ENCODE measurements around the gene OLFML2B.

OLFML2B gene

DNA sequence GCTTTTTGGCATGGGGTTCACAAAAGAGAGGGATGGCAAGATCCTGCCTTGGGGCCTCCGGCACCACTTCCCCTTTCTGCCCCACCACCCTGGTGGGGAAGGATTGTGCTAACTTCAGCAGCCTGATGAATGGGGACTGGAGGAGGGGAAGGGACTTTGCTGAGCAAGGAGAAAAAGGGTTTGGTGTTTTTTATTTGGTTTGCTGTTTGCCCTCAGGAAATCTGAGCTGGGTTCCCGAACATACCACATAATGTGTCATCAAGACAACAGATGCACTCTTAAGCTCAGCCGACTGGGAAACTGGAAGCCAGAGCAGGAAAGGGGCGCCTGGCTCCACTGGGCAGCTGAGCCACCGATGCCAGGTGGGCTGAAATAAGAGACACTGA is 19.8 kb downstream of the OLFML2B start:
- DNase-seq, result no peak

DNA sequence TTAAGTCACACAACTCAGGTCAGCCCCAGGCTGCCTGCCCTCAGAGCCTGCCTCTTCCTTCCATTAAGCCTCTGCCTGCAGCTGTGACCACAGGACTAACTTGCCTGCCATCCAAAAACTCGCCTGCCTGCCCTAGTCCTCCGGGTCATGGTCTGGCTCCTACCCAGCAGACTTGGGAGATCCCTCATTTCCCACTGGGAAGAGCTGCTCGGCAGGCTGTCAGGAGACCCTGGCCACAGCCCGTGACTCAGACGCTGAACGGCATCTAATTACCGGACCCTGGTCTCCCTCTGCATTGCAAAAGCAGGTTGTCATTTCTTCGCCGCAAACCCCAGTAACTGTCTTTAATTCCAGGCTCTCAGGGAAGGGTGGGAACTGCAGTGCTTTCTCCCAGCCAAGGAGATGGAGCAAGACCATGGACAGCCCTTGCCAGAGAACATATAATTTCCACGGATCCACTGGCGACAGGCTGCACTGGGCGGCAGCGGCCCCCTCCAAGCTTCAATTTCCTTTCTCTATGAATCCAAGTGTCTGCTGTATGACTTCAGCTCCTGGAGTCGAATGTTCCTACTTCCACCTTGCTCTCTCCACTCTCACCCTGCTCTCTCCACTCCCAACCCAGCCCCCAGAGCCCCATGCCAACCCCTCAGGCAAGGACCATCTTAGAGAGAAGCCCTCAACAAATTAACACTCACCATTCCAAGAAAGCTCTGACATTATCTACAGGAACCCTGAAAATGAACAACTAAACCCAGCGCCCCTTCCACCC is 20.4 kb downstream of the OLFML2B start:
- no peak for DNase-seq

DNA sequence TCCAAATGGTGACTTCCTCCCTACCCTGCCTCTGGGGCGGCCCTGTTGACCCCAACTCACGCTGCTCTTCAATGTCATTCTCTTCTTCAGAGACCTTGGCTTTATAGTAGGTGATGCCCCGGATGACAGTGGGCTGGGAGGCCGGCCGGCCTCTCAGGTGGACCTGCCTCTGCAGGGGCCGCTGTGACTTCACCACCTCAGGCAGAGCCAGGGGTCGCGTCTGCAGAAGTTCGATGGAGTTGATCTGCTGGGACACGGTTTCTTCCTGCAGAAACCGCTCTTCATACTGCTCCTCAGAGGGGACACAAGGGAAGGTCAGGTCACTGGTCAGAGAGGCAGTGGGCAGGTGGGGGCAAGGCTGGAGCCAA is 23.6 kb downstream of the OLFML2B start:
- no peak for DNase-seq

DNA sequence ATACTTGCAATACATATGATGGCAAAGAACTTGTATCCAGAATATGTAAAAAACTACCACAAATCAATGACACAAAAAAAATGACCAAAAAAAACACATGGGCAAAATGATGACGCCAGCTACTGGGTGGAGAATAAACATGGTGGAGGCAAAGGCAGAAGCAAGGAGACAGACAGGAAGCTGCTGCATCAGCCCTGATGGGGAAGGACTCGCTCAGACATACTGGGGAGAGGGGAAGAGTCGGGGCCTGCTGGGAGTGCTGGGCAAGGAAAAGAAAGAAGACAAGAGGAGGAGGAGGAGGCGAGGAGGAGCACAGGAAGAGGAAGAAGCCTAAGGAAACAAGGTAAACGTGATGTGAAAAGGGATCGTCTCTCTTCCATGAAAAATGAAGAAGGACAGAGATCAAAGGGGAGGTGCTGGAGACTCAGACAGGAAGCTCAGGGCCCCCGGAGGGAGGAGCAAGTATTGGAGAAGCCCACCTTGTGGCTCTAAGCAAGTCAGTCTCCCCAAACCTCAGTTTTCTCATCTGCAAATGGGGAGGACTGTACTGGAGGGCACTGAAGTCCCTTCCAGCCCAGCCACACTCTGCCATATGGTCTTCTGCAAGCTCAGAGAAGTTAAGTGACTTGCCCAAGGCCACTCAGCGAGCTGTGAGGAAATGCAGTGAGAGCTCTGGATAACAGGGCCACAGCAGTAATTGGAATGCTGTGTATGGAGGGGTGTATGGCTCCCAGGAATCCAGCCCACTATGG is 24.2 kb downstream of the OLFML2B start:
- DNase-seq, result no peak

DNA sequence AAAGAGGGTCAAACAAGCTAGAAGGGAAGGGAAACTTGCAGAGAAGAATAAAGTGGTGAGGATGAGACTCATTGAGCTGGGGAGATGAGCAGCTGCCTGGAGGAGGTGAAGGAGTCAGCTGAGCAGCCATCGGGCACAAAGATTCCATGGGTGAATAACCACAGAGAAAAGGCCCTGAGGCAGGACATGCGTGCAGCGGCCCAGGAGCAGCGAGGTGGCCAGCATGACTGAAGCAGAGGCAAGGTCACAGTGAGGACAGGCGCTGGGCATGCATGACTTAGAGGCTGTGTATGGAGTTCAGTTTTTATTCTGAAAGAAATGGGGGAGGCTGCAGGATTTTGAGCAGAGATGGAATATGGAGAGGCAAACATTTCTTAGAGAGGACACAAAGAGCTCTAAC is 24.9 kb downstream of the OLFML2B start:
- no peak for DNase-seq

DNA sequence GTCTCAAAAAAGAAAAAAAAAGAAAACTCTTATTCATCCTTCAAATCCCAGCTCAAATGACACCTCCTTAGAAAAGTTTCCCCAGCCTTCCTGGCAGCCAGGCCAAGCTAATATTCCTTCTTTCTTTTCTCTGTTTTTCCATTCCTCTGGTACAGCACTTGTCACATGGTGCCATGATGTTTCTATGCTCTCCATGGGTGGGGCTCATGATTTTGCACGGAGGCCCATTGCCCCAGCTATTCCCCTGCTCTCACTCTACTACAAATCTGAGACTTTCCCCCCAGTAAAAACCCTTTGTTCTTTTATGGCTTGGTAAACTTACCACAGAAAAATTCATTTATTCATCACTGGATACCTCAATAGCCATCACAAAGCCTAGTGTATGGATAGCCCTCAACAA is 26.5 kb downstream of the OLFML2B start:
- DNase-seq, result no peak

DNA sequence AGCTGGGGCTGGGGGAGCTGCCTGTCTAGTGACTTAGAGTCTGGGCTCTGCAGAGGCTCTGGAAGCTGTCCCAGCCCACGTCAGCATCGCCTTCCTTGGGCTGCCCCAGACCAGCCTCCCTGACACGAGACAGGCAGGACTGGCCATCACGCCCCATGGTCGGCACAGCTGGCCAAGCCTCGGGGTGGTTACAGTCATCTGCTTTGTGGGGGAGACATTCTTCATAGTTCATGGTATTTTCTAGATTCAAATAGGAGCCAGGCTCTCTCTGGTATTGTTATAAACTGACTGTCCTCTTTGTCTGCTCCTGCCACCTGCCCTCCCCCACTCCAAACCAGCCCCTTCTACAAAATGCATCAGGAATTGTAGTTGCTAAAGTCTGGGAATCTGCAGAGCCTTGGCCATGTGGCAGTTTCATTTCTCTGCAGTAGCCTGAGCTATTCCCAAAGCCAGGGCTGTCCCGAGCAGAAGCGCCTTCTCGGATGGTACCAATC is 29.4 kb downstream of the OLFML2B start:
- DNase-seq, result no peak

DNA sequence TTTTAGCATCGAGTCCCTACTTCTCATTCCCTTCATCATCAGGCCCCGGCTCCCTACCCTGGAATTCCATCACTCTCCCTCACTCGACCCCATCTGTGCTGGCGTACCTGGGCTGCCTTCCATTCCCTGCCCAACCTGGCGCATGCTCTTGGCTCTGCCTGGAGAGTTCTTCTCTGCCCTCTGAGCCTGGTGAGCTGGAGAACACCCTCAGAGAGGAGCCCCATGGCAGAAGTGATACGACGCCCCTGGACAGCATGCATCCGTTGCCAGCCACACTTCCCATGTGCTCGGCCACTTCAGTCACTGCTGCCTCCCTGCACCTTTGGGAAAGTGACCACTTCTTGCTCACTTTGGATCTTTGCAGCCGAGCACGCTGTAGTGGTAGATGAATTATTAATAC is 30.1 kb downstream of the OLFML2B start:
- DNase-seq, result no peak

DNA sequence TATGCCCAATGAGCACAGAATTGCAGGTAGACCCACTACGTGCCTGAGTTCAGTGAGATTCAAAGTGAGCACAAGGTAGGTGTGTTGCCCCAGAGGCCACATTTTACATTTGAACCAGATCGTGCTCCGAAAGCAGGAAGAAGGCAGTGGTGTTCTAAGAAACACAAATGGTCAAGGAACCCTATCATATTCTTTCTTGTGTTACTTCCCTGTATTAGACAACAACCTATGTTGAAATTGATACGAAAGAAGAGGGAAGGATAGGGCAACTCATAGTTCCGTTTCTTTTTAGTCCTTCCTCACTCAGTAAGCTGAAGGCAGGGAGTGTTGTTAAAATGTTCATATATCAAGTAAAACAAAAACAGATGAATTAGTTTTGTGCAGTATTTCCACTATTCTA is 33.9 kb downstream of the OLFML2B start:
- DNase-seq, result no peak

DNA sequence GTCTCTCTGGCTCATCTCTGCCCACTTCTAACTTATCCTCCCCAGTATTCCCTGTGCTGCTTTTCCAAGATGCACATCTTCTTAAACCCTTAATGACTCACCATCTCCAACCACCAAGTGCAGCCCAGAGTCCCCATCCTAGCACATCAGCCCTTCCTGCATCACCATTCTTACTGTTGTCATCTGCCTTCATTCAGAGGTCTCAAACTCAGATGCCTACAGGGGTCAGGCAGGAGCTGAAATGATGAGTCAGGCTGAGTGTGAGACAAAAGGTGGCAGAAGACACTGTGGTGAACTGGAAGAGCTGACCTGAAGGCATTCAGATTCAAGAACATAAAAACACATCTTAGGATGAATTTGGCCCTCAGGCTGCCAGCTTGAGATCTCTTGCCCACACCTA is 34.6 kb downstream of the OLFML2B start:
- no peak for DNase-seq

DNA sequence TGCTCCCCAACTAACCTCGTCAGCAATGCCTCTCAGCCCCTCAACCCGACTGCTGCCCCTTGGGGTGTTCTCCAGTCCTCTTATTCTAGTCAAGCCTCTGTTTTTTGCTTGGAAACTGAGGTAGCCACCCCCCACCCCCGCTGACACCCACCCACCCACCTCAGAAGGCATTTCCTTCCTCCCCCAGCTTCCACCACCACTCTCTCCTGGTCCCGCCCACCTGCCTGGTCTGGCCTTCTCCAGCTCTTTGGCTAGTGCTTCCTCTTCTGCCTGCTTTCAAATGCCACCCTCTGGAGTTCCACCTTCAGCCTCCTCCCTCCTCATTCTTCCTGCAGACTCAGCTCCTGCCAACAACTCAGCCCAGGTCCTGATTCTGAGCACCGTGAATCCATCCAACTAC is 35.3 kb downstream of the OLFML2B start:
- no peak for DNase-seq

DNA sequence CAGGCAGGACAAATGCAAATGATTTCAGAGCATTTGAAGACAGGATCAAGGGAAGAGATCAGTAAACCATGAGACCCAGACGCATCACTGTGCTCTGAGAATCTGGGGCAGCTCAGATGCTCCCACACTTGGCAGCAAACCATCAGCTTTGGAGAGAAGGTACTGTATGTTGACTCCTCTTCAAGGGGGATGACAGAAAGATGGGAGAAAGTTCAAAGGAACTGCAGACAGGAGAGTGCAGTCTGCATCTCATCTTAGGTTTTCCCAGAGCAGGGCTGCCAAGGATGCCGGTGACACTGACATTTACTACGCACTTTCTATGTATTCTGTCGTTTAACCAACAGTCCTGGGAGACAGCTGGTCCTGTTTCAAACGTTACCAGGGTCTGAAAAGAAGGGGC is 35.8 kb downstream of the OLFML2B start:
- DNase-seq, result no peak

DNA sequence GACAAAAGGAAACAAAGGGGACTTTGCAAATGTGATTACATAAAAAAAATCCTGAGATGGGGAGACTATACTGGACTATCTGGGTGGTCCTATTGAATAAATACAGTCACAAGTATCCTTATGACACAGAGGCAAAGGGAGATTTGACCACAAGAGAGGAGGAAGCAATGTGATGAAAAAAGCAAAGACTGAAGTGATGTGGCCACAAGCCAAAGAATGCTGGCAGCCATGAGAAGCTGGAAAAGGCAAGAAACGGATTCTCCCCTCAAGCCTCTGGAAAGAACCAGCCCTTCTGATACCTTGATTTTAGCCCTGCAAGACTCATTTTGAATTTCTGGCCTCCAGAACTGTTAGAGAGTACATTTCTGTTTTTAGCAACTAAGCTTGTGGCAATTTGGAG is 36.4 kb downstream of the OLFML2B start:
- DNase-seq, result no peak

DNA sequence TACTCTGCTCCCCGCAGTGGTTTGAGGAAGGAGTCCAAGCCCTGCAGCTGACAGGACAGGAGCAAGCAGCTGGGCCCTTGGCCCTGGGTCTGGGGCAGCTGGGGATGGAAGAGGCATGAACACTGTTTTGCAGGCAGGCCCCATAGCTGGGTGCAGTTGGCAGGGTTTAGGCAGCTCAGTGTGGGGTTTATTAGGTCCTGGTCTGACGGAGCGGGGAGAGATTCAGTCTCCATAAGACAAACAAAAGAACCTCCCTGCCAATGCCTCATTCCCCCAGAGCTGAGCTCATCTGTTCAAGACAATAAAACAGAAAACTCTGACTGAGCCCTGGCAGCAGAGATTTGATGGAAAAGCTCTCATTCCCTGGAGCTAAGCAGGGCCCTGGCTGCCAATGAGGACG is 37.3 kb downstream of the OLFML2B start:
- no peak for DNase-seq

DNA sequence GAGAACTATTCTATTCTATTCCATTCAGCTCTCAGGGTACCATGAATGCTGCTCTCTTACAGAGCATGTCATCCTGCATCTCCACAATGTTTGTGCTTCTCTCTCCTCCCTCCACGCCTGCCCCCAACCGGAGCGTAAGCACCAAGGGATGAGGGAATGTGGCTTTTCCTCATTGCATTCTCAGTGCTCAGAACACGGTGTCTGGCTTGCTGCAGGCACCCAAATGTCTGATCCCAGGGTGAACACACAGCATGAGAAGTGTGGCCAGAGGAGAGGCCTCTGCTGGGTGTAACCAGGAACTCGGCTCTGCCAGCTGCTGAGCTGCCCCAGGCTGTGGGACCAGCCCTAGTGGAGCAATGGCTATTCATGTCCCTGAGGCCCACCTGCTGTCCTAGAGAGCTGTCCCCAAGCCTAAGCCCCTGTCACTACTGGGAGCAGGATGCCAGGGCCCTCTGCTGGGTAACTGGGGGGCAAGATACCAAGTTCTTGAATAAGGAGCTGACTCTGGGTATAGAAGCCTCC is 38.3 kb downstream of the OLFML2B start:
- DNase-seq, result no peak

DNA sequence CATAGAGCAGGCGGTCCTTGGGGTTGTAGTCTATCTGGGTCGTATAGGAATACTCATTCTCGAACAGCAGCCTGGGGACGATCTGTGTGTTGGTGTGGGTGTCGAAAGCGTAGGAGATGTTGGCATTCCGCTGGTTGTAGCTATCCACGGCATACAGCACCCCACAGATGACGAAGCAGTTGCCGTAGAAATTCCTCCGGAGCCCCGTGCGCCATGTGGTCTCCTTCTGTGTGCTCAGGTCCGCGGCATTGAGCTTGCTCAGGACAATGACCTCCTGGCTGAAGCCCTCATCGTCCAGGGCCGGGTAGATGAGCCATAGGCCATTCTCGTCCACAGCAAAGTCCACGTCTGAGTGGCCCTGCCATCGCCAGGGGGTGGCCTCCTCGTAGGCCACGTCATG is 39.9 kb downstream of the OLFML2B start:
- DNase-seq, result no peak

DNA sequence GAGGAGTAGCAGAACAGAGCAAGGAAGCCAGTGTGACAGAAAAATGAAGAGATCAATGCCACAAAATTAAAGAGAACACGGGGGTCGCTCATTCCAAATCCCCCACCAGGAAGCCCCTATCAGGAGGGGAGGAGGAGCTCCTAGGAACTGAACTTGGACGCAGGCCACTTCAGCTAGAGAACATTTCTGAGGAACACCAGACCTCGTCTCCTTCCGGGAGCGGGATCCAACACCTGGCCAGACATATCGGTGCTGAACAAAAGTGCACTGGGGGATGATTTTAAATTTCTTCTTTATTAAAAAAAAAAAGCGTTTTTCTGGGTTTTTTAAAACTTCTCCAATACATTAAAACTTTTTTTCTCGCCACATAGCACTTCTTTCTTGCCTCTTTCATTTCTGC is 40.8 kb downstream of the OLFML2B start:
- no peak for DNase-seq

DNA sequence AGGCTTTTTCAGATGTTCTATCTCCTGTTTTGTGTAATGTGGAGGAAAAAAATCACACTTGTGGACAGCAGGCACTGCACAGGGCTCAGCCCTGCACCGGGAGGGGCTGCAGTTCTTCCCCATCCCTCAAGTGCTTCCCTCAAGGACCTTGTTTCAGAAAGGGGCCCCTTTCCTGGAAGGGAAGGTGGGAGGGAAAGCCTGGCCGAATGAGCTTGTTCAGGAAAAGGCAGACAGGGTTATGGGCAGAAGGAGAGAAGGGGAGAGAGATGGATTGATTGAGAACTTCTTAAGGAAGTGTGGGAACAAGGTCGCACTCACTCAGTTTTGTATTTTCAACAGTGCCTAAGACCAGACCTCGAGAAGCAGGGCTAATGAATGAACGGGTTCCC is 41.2 kb downstream of the OLFML2B start:
- DNase-seq, result no peak

DNA sequence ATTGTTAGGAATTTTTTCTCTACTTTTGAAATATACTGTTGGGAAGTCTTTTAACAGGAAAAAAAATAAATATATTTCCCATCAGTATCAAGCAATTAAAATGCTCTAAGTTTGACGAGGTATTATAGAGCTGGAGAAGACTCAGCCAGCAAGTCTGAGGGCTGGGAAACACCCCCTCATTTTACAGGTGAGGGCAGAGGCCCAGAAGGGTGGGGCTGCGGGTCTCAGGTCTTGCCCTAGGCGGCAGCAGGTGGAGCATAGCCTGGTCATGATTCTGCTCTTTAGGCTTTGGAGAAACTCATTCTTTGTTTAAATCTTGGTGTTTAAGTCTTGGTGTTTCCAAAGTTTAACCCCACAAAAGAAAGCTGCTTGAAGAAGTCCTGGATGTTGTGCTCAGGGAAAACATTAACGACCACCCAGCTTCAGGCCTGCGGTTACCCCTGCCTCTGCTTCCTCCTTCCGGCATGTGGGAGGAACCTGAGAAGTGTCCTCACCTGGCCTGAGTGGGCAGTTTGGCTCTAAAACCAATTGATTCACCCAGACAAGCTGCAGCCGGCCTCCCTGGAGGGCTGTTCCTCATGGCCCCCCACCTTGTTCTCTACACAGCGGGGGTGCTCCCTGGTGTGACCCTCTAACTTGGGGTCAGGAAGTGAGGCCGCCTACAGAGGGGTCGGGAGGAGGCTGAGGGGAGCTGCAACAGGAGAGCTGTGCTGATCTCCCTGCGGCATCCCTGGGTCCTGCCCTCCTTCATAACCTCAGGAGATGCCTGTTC is 41.7 kb downstream of the OLFML2B start:
- no peak for DNase-seq

DNA sequence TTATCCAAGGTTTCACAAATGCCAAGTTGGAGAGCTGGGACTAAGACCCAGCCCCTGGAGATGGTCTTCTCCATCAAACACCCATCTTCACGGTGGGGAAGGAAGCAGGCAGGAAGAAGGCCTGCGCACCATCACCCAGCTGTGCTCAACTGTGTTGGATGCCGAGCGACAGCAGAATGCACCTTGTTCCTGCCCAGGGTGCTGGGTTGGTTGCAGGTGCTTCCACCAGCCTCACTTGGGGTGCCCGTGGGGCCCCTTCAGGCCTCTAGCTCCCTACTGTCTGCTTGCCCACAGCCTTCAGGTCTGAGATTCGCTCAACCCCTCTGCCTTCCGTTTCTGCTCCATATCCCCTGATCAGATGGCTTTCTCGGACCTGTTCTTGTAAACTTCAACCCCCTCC is 42.5 kb downstream of the OLFML2B start:
- no peak for DNase-seq

DNA sequence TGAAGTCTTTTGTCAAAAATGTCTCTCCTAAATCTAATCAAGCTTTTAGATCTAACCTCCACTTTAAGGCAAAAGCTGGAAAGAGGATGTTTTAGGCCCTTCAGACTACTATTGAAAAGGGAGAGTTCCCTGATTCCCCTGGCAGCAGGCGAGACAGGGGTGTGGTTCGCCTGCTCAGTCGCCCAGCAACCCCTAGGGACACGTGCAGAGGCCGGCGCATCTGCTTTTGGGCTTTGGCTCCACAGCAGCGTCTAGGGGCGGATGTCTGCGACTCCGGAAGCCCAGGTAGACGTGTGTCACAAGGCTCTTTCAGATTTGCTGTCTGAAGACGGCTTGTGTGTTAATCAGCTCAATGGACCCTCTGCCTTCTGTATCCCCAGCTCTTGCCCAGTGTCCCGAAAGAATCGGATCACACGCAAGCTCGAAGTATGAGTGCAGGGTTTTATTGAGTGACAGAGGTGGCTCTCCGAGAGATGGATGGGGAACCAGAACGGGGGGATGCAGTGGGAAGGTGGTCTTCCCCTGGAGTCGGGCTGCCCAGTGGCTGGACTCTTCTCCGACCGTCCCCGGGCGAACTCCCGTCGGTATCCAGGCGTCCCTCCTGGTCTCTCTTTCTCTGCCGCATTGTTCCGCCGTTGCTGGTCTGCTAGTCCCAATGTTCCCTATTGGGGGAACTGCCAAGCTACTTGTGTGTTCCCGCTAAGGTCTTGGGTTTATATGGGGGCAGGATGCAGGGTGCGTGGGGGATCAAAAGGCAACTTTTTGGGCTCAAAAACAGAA is 45.5 kb downstream of the OLFML2B start:
- DNase-seq, result no peak

DNA sequence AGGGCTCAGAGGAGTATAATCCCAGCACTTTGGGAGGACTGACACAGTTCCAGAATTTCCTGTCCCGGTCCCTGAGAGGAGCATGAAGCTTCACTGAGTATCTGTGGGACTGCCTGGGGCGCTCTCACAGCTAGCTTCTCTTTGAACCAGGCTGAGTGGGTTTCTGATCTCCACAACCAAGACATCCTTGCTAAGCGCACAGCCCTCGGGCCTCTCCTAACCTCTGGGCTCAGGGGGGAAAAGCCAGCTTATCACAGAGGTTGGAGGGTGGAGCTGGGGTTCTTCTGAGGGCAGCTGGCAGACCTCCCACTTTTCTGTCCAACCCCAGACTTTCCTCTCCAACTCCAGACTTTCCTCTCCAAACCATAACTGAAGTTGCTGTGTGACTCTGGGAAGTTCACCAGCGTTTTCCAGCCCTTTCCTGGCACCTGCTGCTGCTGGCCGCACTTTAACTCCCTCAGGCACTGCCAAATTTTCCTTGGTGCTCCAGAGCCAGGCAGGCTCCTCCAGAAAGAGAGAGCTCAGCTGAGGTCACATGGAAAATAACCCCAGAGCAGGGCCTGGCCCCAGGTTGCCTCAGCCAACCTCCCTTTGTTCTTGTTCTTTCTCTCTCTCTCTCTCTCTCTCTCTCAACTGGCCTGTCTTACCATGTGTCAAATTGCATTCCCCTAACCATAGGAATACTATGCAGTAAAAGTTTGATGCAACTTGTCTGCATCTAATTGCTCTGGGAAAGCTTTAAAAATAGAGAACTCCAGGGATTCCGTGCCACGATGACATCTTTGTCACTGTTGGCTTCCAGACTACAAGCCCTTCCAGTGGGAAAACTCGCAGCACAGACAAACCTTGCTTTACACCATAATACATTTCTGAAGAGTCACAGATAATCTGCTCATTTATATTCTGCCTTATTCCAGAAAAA is 49.5 kb downstream of the OLFML2B start:
- no peak for DNase-seq

All from retina (tissue), 1 donor.